Measurements from ENCODE around the gene ACTR8. TPM values are rescaled to one million over a fixed set of nuclear protein-coding genes. Genes with fewer than 3 reads are reported as not detected.

The ACTR8 gene
- total RNA-seq, 1 donor from 2014 or later: 20.9 TPM

- Histone ChIP-seq H3K27ac (ENCODE audit: low read depth, low read length) (peak within 1 kb of the TSS; percentile 65), H3K9ac (ENCODE audit: low read depth in 1 of 3, low read length in 3 of 3) (peak within 1 kb of the TSS; percentile 79 to 89 (median 88)), H3K27me3 (ENCODE audit: control insufficient read depth in 3 of 3, insufficient read depth in 3 of 3, low read length in 3 of 3) (peaks cover 0 to 10% (median 8%) of the 10 kb centered on the region in 3 donors), H3K9me3 (ENCODE audit: control insufficient read depth in 3 of 3, low read length in 3 of 3) (no peaks in the 10 kb centered on the region), H3K36me3 (ENCODE audit: control insufficient read depth in 3 of 3, insufficient read depth in 3 of 3, low read length in 3 of 3) (no peaks in the 10 kb centered on the region), H3K4me1 (ENCODE audit: control insufficient read depth in 3 of 3, insufficient read depth in 3 of 3, low read length in 3 of 3) (peaks cover 11 to 14% (median 13%) of the 10 kb centered on the region in 3 donors), H3K4me3 (ENCODE audit: low read length in 3 of 3) (peak within 1 kb of the TSS; percentile 74 to 80 (median 77))
Observed at GRCh38 chr3:53846134-53846850, 35.7 kb downstream of the ACTR8 start, which contains the start of the genes CHDH and IL17RB. Gene CHDH, minus strand, starts transcription at chr3:53846419. Its CDS starts 22,411 bp downstream, at chr3:53824008. Gene IL17RB, plus strand, starts transcription at chr3:53846568. Its CDS starts 21 bp downstream, at chr3:53846589.

DNA sequence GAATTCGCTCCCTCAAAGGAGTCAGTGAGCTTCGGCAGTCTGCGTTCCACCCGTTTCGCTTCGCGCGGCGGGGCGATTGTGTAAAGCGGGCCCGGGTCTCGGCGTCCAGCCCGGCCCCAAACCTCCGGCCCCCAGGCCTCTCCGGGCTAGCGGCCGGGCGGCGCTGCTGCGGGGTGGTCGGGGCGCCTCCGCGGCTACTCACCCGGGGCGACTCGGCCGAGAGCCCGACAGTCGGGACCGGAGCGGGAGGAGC is 36.1 kb downstream of the ACTR8 start:
- H3K9ac ChIP-seq (ENCODE audit: low read depth in 1 of 3, low read length in 3 of 3): peak overlapping the region; percentile 79 to 89 (median 88)
- H3K27ac ChIP-seq (ENCODE audit: low read depth, low read length): peak overlapping the region; percentile 65
- peaks cover 0 to 10% (median 8%) of the 10 kb centered on the region in 3 donors for H3K27me3 ChIP-seq (ENCODE audit: control insufficient read depth in 3 of 3, insufficient read depth in 3 of 3, low read length in 3 of 3)
- no peaks in the 10 kb centered on the region for H3K9me3 ChIP-seq (ENCODE audit: control insufficient read depth in 3 of 3, low read length in 3 of 3)
- H3K36me3 ChIP-seq (ENCODE audit: control insufficient read depth in 3 of 3, insufficient read depth in 3 of 3, low read length in 3 of 3): no peaks in the 10 kb centered on the region
- peak overlapping the region; percentile 74 to 80 (median 77) for H3K4me3 ChIP-seq (ENCODE audit: low read length in 3 of 3)
- peaks cover 11 to 14% (median 13%) of the 10 kb centered on the region in 3 donors for H3K4me1 ChIP-seq (ENCODE audit: control insufficient read depth in 3 of 3, insufficient read depth in 3 of 3, low read length in 3 of 3)

DNA sequence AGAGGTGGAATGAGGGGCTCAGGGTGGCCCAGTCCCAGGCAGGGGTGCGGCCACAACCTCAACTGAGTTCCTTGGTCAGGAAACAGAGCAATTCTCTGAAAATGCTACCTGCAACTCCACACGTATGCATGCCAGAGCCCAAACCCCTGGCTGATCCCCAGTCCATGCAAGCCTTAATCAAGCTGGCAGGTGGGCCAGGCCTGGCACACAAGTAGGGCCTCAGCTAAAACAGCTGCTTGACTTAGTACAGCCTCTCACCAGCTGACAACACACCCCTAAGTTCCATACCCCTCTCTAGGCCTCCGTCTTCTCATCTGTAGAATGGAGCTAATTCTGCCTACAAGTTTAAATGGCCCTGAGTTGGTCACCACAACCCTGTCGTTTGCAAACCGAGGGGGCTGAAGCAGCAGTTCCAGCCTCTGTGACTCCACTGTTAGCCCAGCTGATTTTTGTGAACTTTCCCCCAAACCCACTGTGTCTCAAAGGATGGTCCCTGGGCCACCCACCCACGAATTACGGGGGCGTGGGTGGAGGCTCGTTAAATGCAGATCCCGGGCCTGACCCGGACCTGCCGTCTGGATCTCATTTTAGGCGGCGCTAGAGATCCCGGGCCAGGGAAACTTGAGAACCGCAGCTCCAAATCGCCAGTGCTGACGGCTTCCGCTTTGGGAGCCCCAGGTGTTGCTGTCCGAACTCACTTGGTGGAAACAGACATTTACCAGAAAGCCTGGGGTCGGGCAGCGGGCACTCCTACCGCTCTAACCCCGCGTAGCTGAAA is 36.7 kb downstream of the ACTR8 start:
- no peaks in the 10 kb centered on the region for H3K36me3 ChIP-seq (ENCODE audit: control insufficient read depth in 3 of 3, insufficient read depth in 3 of 3, low read length in 3 of 3)
- peaks cover 11 to 14% (median 13%) of the 10 kb centered on the region in 3 donors for H3K4me1 ChIP-seq (ENCODE audit: control insufficient read depth in 3 of 3, insufficient read depth in 3 of 3, low read length in 3 of 3)
- no peaks in the 10 kb centered on the region for H3K9me3 ChIP-seq (ENCODE audit: control insufficient read depth in 3 of 3, low read length in 3 of 3)
- H3K27me3 ChIP-seq (ENCODE audit: control insufficient read depth in 3 of 3, insufficient read depth in 3 of 3, low read length in 3 of 3): peaks cover 0 to 10% (median 8%) of the 10 kb centered on the region in 3 donors
- peak overlapping the region; percentile 65 for H3K27ac ChIP-seq (ENCODE audit: low read depth, low read length)
- H3K4me3 ChIP-seq (ENCODE audit: low read length in 3 of 3): peak overlapping the region; percentile 74 to 80 (median 77)
- H3K9ac ChIP-seq (ENCODE audit: low read depth in 1 of 3, low read length in 3 of 3): peak overlapping the region; percentile 79 to 89 (median 88)

DNA sequence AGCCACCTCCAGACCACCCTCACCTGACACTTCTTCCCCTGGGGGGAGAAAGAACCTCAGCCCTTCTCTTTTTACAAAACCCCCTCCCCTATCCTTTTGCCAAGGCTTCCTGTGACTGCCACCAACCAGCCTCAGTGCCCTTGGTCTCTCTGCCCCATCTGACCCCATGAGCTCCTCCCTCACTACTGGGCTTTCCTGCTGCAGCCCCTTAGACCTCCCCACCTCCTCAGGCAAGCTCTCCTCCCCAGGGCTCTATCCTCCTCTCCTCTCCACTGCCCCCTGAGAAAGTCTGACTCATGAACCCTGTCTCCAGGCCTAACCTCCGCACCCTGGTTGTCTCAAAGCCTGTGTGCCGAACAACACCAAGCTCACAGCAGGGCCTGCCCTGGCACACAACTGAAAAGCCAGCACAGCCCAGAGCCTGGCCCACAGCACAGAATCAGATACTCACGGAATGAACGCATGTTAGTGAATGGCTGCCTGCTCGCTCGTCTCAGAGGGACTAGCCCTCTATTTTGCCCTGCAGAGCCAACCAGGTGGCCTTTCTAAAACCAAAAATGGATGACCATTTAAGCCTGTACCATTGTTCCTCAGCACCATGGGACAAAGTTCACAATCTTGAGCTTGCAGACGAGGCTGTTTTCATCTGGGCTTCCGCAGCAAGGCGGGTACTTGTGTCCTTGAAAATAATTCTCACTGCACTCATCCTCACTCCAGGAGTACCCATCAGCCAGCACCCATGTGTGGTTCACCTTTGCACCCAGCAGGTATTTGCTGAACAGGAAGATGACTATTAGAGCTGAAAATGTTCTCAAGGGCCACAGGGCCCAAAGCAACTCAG is 37.5 kb downstream of the ACTR8 start:
- no peaks in the 10 kb centered on the region for H3K9me3 ChIP-seq (ENCODE audit: control insufficient read depth in 3 of 3, low read length in 3 of 3)
- no peak overlapping the region for H3K4me3 ChIP-seq (ENCODE audit: low read length in 3 of 3)
- no peaks in the 10 kb centered on the region for H3K36me3 ChIP-seq (ENCODE audit: control insufficient read depth in 3 of 3, insufficient read depth in 3 of 3, low read length in 3 of 3)
- no peak overlapping the region for H3K27ac ChIP-seq (ENCODE audit: low read depth, low read length)
- peaks cover 11 to 14% (median 13%) of the 10 kb centered on the region in 3 donors for H3K4me1 ChIP-seq (ENCODE audit: control insufficient read depth in 3 of 3, insufficient read depth in 3 of 3, low read length in 3 of 3)
- no peak overlapping the region for H3K9ac ChIP-seq (ENCODE audit: low read depth in 1 of 3, low read length in 3 of 3)
- H3K27me3 ChIP-seq (ENCODE audit: control insufficient read depth in 3 of 3, insufficient read depth in 3 of 3, low read length in 3 of 3): peaks cover 0 to 10% (median 8%) of the 10 kb centered on the region in 3 donors

- Histone ChIP-seq H3K4me3 (ENCODE audit: low read length in 3 of 3) (no peak overlapping the region), H3K4me1 (ENCODE audit: control insufficient read depth in 3 of 3, insufficient read depth in 3 of 3, low read length in 3 of 3) (peaks cover 11 to 14% (median 13%) of the 10 kb centered on the region in 3 donors), H3K36me3 (ENCODE audit: control insufficient read depth in 3 of 3, insufficient read depth in 3 of 3, low read length in 3 of 3) (peaks cover 0 to 6% (median 0%) of the 10 kb centered on the region in 3 donors), H3K9me3 (ENCODE audit: control insufficient read depth in 3 of 3, low read length in 3 of 3) (no peaks in the 10 kb centered on the region), H3K27me3 (ENCODE audit: control insufficient read depth in 3 of 3, insufficient read depth in 3 of 3, low read length in 3 of 3) (peaks cover 0 to 10% (median 4%) of the 10 kb centered on the region in 3 donors), H3K9ac (ENCODE audit: low read depth in 1 of 3, low read length in 3 of 3) (no peak overlapping the region), H3K27ac (ENCODE audit: low read depth, low read length) (no peak overlapping the region)
Observed at GRCh38 chr3:53843195-53844177, 38.5 kb downstream of the ACTR8 start.

GRCh38 chr3:53842436-53843194 is 39.3 kb downstream of the ACTR8 start:
- Histone ChIP-seq H3K27me3 (ENCODE audit: control insufficient read depth in 3 of 3, insufficient read depth in 3 of 3, low read length in 3 of 3) (peaks cover 0 to 10% (median 4%) of the 10 kb centered on the region in 3 donors), H3K36me3 (ENCODE audit: control insufficient read depth in 3 of 3, insufficient read depth in 3 of 3, low read length in 3 of 3) (peaks cover 0 to 8% (median 0%) of the 10 kb centered on the region in 3 donors), H3K9ac (ENCODE audit: low read depth in 1 of 3, low read length in 3 of 3) (no peak overlapping the region), H3K27ac (ENCODE audit: low read depth, low read length) (no peak overlapping the region), H3K9me3 (ENCODE audit: control insufficient read depth in 3 of 3, low read length in 3 of 3) (no peaks in the 10 kb centered on the region), H3K4me3 (ENCODE audit: low read length in 3 of 3) (no peak overlapping the region), H3K4me1 (ENCODE audit: control insufficient read depth in 3 of 3, insufficient read depth in 3 of 3, low read length in 3 of 3) (peaks cover 11 to 14% (median 13%) of the 10 kb centered on the region in 3 donors)

- Histone ChIP-seq H3K4me3 (ENCODE audit: low read length in 3 of 3) (no peak overlapping the region), H3K9ac (ENCODE audit: low read depth in 1 of 3, low read length in 3 of 3) (no peak overlapping the region), H3K27me3 (ENCODE audit: control insufficient read depth in 3 of 3, insufficient read depth in 3 of 3, low read length in 3 of 3) (peaks cover 0 to 4% (median 0%) of the 10 kb centered on the region in 3 donors), H3K4me1 (ENCODE audit: control insufficient read depth in 3 of 3, insufficient read depth in 3 of 3, low read length in 3 of 3) (peaks cover 4 to 6% (median 5%) of the 10 kb centered on the region in 3 donors), H3K9me3 (ENCODE audit: control insufficient read depth in 3 of 3, low read length in 3 of 3) (no peaks in the 10 kb centered on the region), H3K36me3 (ENCODE audit: control insufficient read depth in 3 of 3, insufficient read depth in 3 of 3, low read length in 3 of 3) (peaks cover 0 to 8% (median 0%) of the 10 kb centered on the region in 3 donors), H3K27ac (ENCODE audit: low read depth, low read length) (no peak overlapping the region)
Observed at GRCh38 chr3:53841296-53841695, 40.7 kb downstream of the ACTR8 start.

DNA sequence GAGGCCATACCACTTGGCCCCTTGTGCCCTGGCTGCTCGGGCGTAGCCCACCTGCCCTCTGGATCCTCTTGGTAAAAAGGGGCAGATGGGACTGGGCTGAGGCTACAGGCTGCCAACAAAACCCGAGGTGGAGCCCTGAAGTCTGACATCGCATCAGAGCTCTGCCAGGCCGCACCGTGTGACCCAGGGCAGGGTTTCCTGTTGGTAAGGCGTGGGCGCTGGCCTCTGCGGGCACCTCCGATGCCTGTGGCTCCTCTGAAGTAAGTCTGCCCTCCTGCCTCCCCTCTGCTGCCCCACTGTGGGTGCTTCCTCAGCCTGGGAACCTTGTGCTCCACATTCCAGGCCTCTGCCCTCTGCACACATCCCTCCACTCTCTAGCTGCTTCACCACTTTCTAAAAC is 44.6 kb downstream of the ACTR8 start:
- H3K27me3 ChIP-seq (ENCODE audit: control insufficient read depth in 3 of 3, insufficient read depth in 3 of 3, low read length in 3 of 3): no peaks in the 10 kb centered on the region
- no peaks in the 10 kb centered on the region for H3K9me3 ChIP-seq (ENCODE audit: control insufficient read depth in 3 of 3, low read length in 3 of 3)
- H3K9ac ChIP-seq (ENCODE audit: low read depth in 1 of 3, low read length in 3 of 3): no peak overlapping the region
- H3K27ac ChIP-seq (ENCODE audit: low read depth, low read length): no peak overlapping the region
- no peak overlapping the region for H3K4me3 ChIP-seq (ENCODE audit: low read length in 3 of 3)
- peaks cover 0 to 11% (median 8%) of the 10 kb centered on the region in 3 donors for H3K4me1 ChIP-seq (ENCODE audit: control insufficient read depth in 3 of 3, insufficient read depth in 3 of 3, low read length in 3 of 3)
- H3K36me3 ChIP-seq (ENCODE audit: control insufficient read depth in 3 of 3, insufficient read depth in 3 of 3, low read length in 3 of 3): peaks cover 0 to 8% (median 0%) of the 10 kb centered on the region in 3 donors

All from skeletal muscle tissue (tissue), 4 donors.